GM18867 (cell line): Measurements from ENCODE around the gene MRPL16.
A peak's percentile ranks its signal among the peaks of the same experiment; 100 is the strongest.
"Not testable (repeated sequence)": the region's sequence is repeated elsewhere in the genome, so short reads cannot be mapped to it uniquely, and the experiment has no call there.

Experiments used
- ATAC-seq: cut with Tn5 transposase; IDR thresholded peaks from one replicate; pipeline ENCODE4 v1.9.1; 2021; ENCODE audit warnings: mild to moderate bottlenecking, moderate library complexity; ENCODE audit not compliant: unreplicated experiment

The MRPL16 gene

DNA sequence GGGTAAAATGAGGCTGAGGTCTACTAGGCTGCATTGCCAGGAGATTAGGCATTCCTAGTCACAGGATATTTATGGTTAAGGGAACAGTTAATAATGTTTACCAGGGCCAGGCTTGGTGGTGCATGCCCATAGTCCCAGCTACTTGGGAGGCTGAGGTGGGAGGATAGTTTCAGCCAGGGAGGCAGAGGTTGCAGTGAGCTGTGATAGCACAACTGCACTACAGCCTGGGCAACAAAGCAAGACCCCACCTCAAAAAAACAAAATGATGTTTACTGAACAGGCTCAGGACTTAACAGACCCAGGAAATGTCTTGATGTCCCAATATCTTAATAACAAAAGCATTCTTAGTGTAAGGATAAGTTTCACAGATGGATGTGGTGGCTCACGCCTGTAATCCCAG lies 2.8 kb upstream of the MRPL16 start:
- ATAC-seq = no peak

- no peak for ATAC-seq
These were observed 1.6 kb upstream of the MRPL16 start for GRCh38 chr11:59812220-59812619.

GRCh38 chr11:59810911-59811259 lies 307 bp upstream of the MRPL16 start:
- ATAC-seq = no peak

- no peak for ATAC-seq
These were observed 3.4 kb downstream of the MRPL16 start for GRCh38 chr11:59807047-59807610.

DNA sequence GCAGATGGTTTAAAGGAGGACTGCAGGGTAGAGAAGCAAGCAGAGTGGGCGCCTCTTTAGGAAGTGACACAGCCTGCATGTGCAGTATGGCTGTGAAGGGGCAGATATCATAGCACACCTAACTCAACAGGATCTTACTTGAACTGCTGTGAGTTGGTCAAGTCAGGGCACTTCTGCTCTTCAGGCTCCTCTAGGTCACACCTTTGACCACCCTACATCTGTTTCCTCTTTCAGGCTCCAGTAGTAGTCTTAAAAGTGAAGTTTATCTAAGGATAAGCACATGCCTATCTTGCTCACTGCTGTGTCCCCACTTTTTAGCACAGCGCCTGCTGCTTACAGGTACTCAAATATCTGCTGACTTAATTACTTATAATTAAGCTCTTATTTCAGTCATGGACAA lies 6.5 kb downstream of the MRPL16 start:
- ATAC-seq = no peak

DNA sequence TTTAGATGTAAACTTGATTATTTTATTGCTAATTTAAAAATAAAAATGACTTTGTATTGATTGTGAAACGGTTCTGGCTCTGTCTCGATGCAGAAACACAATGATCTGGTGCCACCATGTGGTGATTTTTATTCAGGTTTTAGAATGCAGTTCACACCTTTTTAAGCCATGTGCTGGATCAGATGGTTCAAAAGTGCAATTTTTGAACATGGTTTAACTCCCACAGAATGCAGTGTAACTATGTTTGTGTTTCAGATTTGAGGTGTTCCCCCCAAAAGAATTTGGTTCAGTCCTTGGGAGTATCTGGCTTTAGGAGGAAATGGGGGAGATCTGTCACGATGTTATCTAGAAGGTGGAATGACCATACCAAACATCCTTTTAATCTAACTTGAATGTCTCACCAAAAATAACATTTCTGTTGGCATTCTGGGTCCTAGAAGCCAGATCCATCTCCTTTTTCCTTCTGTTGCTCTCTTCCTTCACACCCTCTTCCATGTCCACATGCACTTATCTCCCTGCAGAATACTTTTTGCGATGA lies 7.9 kb downstream of the MRPL16 start:
- peak; percentile 72 for ATAC-seq

DNA sequence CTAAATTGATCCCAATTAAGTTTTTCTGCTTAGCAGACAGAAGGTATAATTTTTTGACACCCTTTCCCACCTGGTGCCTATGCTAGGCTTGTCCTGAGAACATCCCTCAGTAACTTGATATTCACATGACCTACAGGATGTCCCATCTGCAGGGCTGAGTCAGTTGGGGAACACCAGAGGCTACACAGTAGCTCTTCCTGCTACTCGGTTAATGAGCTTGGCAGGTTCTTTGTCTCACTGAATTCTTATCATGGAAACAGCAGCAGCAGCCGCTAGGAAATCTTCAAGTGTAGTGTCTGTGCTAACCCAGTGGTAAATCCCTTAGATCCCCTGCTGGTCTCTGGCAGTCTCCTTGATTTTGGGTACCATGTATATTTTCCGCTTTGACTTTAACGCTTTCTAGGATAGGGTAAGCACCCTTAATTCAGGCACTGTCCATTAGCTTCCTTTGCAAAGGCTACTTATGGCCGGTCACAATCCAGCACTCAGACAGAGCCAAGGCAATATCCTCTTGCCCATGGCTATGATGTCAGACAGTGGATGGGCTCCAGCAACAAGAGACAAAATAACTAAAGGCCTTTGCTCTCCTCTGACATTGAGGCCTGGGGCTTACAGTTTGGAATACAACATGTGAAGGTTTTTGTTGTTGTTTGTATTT lies 8.5 kb downstream of the MRPL16 start:
- peak; percentile 24 for ATAC-seq

- ATAC-seq = no peak
These were observed 9.3 kb downstream of the MRPL16 start for GRCh38 chr11:59801160-59801706.

DNA sequence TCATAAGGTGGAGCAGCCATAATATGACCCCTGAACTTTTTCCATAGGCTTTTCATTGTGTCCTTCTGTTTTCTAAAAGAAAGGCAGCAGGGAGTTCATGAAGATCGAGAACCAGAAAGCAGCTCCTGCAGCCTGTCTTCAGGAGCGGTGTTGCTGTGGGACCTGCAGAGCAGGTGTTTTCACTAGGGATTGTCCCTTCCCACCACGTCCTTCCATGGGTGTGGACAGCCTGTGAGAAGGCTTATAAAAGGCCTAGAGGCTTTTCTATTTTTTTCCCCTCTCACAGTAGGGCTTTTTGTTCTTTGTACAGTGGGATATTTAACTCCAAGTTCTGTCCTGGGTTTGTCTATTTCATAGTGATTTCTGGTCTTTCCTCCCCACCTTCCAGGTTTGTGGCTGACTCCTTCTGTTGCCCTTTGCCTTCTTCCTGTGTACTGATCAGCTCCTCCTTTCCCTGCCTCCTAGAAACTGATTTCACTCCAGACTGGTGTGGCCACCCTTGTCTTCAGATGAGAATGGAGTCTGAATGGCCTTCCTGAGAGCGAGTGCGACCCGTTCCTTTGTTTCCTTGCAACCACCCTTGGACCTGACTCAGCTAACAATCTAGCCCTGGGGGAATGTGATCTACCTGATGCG lies 10.1 kb downstream of the MRPL16 start:
- ATAC-seq = no peak

DNA sequence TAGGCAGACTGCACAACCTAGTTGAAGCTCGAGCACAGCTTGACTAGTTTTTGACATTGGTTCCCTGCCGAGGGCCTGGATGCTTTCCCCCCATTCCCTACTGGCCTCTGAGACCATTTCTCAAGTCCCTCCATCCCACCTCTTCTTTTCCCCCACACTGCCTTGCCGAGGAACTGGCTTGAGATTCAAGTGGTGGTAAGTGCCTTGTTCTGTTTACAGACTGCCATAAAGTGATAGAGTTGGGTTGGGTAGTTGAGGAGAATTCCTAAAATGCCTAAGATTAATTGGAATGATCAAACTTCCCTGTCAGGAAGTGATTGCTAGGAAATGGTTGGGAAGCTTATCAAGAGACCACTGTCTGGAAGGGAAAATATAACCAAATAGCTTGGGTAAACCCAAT lies 16.2 kb downstream of the MRPL16 start:
- no peak for ATAC-seq

GRCh38 chr11:59792507-59792906 lies 18.1 kb downstream of the MRPL16 start:
- no peak for ATAC-seq

GRCh38 chr11:59791639-59792038 lies 18.9 kb downstream of the MRPL16 start:
- no peak for ATAC-seq

GRCh38 chr11:59787816-59788215 lies 22.8 kb downstream of the MRPL16 start:
- no peak for ATAC-seq

- ATAC-seq = no peak
These were observed 23.4 kb downstream of the MRPL16 start for GRCh38 chr11:59787255-59787588.

DNA sequence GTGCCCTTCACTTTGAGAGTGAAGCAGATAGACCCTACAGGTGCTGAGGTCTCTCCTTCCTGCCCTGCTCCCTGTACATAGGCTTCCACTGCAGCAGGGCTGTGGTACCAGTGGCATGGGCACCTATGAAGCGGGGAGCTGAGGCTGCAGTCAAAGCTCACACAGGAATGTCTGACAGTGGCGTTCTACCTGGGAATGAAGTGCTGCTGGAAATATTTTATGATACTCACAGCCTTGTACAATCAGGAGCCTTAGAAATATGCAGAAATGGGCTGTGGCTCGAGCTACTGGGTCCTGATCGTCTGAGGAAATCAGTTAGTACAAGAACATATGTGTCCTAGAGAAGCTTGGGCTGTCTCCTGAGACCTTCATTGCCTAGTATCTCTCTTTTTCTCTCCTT lies 24.8 kb downstream of the MRPL16 start:
- no peak for ATAC-seq

- ATAC-seq = not testable (repeated sequence)
These were observed 26.1 kb downstream of the MRPL16 start for GRCh38 chr11:59784441-59784840.

- ATAC-seq = no peak
These were observed 26.9 kb downstream of the MRPL16 start for GRCh38 chr11:59783632-59784090.

- ATAC-seq = no peak
These were observed 28.5 kb downstream of the MRPL16 start for GRCh38 chr11:59782080-59782479.

- no peak for ATAC-seq
These were observed 31.1 kb downstream of the MRPL16 start for GRCh38 chr11:59779487-59779886.

GRCh38 chr11:59778122-59778521 lies 32.5 kb downstream of the MRPL16 start:
- no peak for ATAC-seq

DNA sequence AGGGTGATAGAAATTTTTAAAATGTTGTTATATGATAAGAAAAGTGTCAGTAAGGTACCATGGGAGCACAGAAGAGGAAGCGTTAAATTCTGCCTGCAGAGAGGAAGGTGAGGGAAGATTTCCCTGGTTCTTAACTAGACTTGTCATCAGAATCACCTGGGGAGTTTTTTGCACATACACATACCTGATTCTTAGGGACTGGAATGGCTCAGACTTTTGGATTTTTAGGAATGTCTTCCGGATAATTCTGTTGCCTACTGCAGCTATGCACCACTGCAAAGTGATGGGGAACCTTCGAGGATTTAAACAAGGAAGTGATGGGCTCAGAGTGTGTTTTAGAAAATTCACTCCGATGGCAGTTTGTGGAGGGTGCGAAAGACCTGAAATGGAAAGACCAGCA lies 33.5 kb downstream of the MRPL16 start:
- ATAC-seq = no peak
